GM21825 (cell line): ENCODE results near the gene TPH1.

Experiments
- ATAC-seq: cut with Tn5 transposase; IDR thresholded peaks from one replicate; pipeline ENCODE4 v1.9.1; 2021; ENCODE audit warnings: mild to moderate bottlenecking, moderate library complexity; ENCODE audit not compliant: unreplicated experiment

TPH1 gene

GRCh38 chr11:18046116-18046777 lies at the start of gene TPH1:
Gene TPH1, minus strand, starts transcription at chr11:18046269. Its CDS starts 5,507 bp downstream, at chr11:18040762.
- no peak for ATAC-seq

- no peak for ATAC-seq
These were observed 47.9 kb upstream of the TPH1 start for GRCh38 chr11:18093959-18094358.

- no peak for ATAC-seq
These were observed 45.7 kb upstream of the TPH1 start for GRCh38 chr11:18091731-18092130.

- ATAC-seq: no peak
These were observed 42.9 kb upstream of the TPH1 start for GRCh38 chr11:18088966-18089365.

- ATAC-seq: no peak
These were observed 42.3 kb upstream of the TPH1 start for GRCh38 chr11:18088366-18088765.

GRCh38 chr11:18081551-18081950 lies 35.5 kb upstream of the TPH1 start:
- ATAC-seq: no peak

- ATAC-seq: no peak
These were observed 34.4 kb upstream of the TPH1 start for GRCh38 chr11:18080451-18080850.

GRCh38 chr11:18078909-18079308 lies 32.8 kb upstream of the TPH1 start:
- ATAC-seq: no peak

- no peak for ATAC-seq
These were observed 29.4 kb upstream of the TPH1 start for GRCh38 chr11:18075444-18075843.

- no peak for ATAC-seq
These were observed 25.1 kb upstream of the TPH1 start for GRCh38 chr11:18071098-18071705.

GRCh38 chr11:18067372-18067771 lies 21.3 kb upstream of the TPH1 start:
- ATAC-seq: no peak

GRCh38 chr11:18066626-18067025 lies 20.6 kb upstream of the TPH1 start:
- ATAC-seq: no peak

GRCh38 chr11:18065572-18065971 lies 19.5 kb upstream of the TPH1 start:
- no peak for ATAC-seq

- ATAC-seq: no peak
These were observed 18.5 kb upstream of the TPH1 start for GRCh38 chr11:18064450-18065054.

- ATAC-seq: no peak
These were observed 17.9 kb upstream of the TPH1 start for GRCh38 chr11:18063862-18064434.

- ATAC-seq: no peak
These were observed 17.1 kb upstream of the TPH1 start for GRCh38 chr11:18063125-18063524.

- ATAC-seq: no peak
These were observed 15.3 kb upstream of the TPH1 start for GRCh38 chr11:18061351-18061750.

- ATAC-seq: no peak
These were observed 10.6 kb upstream of the TPH1 start for GRCh38 chr11:18056561-18057181.

GRCh38 chr11:18054511-18055103 lies 8.5 kb upstream of the TPH1 start:
- ATAC-seq: no peak

GRCh38 chr11:18050848-18051247 lies 4.8 kb upstream of the TPH1 start:
- ATAC-seq: no peak

GRCh38 chr11:18036456-18036855 lies 9.6 kb downstream of the TPH1 start:
- ATAC-seq: no peak
